GM12801 (cell line): ENCODE results near the gene OPTC.

Experiments
- CTCF ChIP-seq: IDR thresholded peaks from one replicate; pipeline ENCODE4 v1.5.1; 2011; ENCODE audit warnings: control low read depth; ENCODE audit not compliant: insufficient read length; ENCODE audit errors: extremely low read depth

The OPTC gene

GRCh38 chr1:203548892-203549291 lies 54.9 kb downstream of the OPTC start:
- TF ChIP-seq CTCF, result no peak

- TF ChIP-seq CTCF, result no peak
Measured at GRCh38 chr1:203549309-203549708, 55.4 kb downstream of the OPTC start.

GRCh38 chr1:203550846-203551245 lies 56.9 kb downstream of the OPTC start:
- no peak for TF ChIP-seq CTCF

GRCh38 chr1:203551550-203551949 lies 57.6 kb downstream of the OPTC start:
- no peak for TF ChIP-seq CTCF

GRCh38 chr1:203553496-203553895 lies 59.5 kb downstream of the OPTC start:
- no peak for TF ChIP-seq CTCF

- TF ChIP-seq CTCF, result no peak
Measured at GRCh38 chr1:203554071-203554470, 60.1 kb downstream of the OPTC start.

- no peak for TF ChIP-seq CTCF
Measured at GRCh38 chr1:203555076-203555475, 61.1 kb downstream of the OPTC start.
